Measurements from ENCODE around the gene DKK3. TPM values are rescaled to one million over a fixed set of nuclear protein-coding genes. Genes with fewer than 3 reads are reported as not detected.

The DKK3 gene
- total and polyA plus RNA-seq, 7 donors = 2.8 to 10.5 (median 4.1) TPM

DNA sequence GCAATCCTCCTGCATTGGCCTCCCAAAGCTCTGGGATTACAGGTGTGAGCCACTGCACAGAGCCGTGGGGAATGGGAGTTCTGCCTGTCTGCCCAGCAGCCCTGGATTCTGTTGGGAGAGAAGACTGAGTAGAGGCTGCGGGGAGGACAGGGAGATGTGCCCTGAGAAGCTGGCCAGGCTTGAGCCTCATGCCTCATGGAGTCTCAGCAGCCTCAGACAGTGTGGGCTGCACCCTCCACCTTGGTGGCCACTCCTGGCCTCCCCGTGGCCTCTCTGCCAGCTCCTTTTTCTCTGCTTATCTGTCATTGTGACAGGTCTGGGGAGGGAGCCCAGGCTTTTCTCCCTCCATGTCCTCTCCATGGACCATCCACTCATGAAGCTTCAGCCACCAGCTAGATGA, 43.2 kb downstream of the DKK3 start:
- no peaks in the 10 kb centered on the region for H3K36me3 ChIP-seq (ENCODE audit: insufficient read depth in 1 of 2, low read depth in 1 of 2)
- 89 to 100% (median 91%) methylated on average over 3 of the region's 3 CpGs for WGBS, 3 donors
- no peaks in the 10 kb centered on the region for H3K27me3 ChIP-seq (ENCODE audit: insufficient read depth in 3 of 3, low read length in 2 of 3)
- TF ChIP-seq, protein P1, sequence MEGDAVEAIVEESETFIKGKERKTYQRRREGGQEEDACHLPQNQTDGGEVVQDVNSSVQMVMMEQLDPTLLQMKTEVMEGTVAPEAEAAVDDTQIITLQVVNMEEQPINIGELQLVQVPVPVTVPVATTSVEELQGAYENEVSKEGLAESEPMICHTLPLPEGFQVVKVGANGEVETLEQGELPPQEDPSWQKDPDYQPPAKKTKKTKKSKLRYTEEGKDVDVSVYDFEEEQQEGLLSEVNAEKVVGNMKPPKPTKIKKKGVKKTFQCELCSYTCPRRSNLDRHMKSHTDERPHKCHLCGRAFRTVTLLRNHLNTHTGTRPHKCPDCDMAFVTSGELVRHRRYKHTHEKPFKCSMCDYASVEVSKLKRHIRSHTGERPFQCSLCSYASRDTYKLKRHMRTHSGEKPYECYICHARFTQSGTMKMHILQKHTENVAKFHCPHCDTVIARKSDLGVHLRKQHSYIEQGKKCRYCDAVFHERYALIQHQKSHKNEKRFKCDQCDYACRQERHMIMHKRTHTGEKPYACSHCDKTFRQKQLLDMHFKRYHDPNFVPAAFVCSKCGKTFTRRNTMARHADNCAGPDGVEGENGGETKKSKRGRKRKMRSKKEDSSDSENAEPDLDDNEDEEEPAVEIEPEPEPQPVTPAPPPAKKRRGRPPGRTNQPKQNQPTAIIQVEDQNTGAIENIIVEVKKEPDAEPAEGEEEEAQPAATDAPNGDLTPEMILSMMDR (IDR thresholded peaks at IDR 0.05) = no peak
- ATAC-seq (no peak), DNase-seq (peak in 1 of 2 donors; percentile 32)
- no peak overlapping the region for H3K4me3 ChIP-seq
- H3K9me3 ChIP-seq = no peaks in the 10 kb centered on the region
- H3K27ac ChIP-seq = no peak overlapping the region
- H3K4me1 ChIP-seq = peaks cover 5% of the 10 kb centered on the region
- intact Hi-C loops (cut with DNase I) = no loop called here

DNA sequence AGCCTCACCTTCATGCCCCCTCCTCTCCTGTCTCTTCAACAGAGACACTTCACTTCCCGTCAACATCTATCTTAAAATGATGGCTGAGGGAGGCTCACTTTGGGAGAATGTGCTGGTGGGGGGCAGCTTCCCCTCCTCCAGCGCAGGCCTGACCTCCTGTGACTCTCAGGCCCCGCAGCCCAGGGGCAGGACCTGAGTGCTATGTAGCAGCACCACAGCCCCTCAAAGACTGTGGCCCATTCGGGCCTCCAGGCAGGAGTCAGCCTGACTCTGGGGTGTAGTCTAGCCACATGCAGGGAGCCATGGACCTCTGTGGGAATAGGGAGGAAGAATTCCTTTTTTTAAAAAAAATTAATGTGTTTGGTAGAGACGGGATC, 43.7 kb downstream of the DKK3 start:
- peaks cover 5% of the 10 kb centered on the region for H3K4me1 ChIP-seq
- intact Hi-C loops (cut with DNase I) = no loop called here
- no peaks in the 10 kb centered on the region for H3K9me3 ChIP-seq
- H3K27me3 ChIP-seq (ENCODE audit: insufficient read depth in 3 of 3, low read length in 2 of 3) = no peaks in the 10 kb centered on the region
- H3K4me3 ChIP-seq = no peak overlapping the region
- 88 to 92% (median 90%) methylated on average over 5 of the region's 5 CpGs for WGBS, 3 donors
- TF ChIP-seq, protein P1 (IDR thresholded peaks at IDR 0.05) = no peak
- no peaks in the 10 kb centered on the region for H3K36me3 ChIP-seq (ENCODE audit: insufficient read depth in 1 of 2, low read depth in 1 of 2)
- no peak for ATAC-seq
- no peak overlapping the region for H3K27ac ChIP-seq
- peak in 1 of 2 donors; percentile 31 for DNase-seq

GRCh38 chr11:11963842-11964773, 44.3 kb downstream of the DKK3 start:
- 37 to 52% (median 43%) methylated on average over 12 to 15 of the region's 15 CpGs for WGBS, 3 donors
- H3K4me3 ChIP-seq = no peak overlapping the region
- no peaks in the 10 kb centered on the region for H3K9me3 ChIP-seq
- TF ChIP-seq, protein P1 (IDR thresholded peaks at IDR 0.05) = no peak
- H3K36me3 ChIP-seq (ENCODE audit: insufficient read depth in 1 of 2, low read depth in 1 of 2) = no peaks in the 10 kb centered on the region
- no peaks in the 10 kb centered on the region for H3K27me3 ChIP-seq (ENCODE audit: insufficient read depth in 3 of 3, low read length in 2 of 3)
- ATAC-seq = no peak
- intact Hi-C loops (cut with DNase I) = no loop called here
- DNase-seq = peak in 1 of 2 donors; percentile 23
- H3K4me1 ChIP-seq = peaks cover 5% of the 10 kb centered on the region
- no peak overlapping the region for H3K27ac ChIP-seq

DNA sequence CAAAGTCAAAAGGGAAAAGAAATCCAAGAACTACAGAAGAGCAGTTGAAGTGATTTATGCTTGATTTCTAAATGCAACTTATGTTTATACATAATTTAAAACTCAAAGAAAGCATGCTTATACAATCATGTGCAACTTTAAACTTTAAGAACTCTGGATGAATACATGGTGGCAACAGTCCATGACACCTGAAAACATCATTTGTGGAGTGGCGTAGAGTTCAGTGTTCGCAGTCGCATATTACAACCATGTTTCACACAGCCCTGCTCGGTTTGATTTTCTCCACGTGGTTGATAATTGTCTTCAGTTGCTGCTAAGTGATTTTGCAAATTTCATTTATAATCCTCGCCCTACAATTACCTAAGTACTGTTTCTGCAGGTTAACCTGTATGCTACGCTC, 45.4 kb downstream of the DKK3 start:
- peaks cover 0 to 10% of the 10 kb centered on the region in 2 donors for H3K36me3 ChIP-seq (ENCODE audit: insufficient read depth in 1 of 2, low read depth in 1 of 2)
- H3K4me3 ChIP-seq = no peak overlapping the region
- DNase-seq (no peak), ATAC-seq (no peak)
- H3K4me1 ChIP-seq = no peaks in the 10 kb centered on the region
- WGBS, 3 donors = 82 to 87% (median 87%) methylated on average over 7 of the region's 7 CpGs
- intact Hi-C loops (cut with DNase I) = no loop called here
- TF ChIP-seq, protein P1 (IDR thresholded peaks at IDR 0.05) = no peak
- no peaks in the 10 kb centered on the region for H3K27me3 ChIP-seq (ENCODE audit: insufficient read depth in 3 of 3, low read length in 2 of 3)
- H3K27ac ChIP-seq = no peak overlapping the region
- H3K9me3 ChIP-seq = no peaks in the 10 kb centered on the region
